Neural cell (in vitro differentiated cells): ENCODE results near the gene ENDOV. TPM values are rescaled to one million over a fixed set of nuclear protein-coding genes. Genes with fewer than 3 reads are reported as not detected.

Experiments used
- H2AFZ ChIP-seq: fragments of 200-600, 300-800 bp; sonication (generic), shearing (Covaris generic); 2 replicates; pipeline ENCODE4 v1.6.0; 2014; ENCODE audit warnings: low read depth, mild to moderate bottlenecking, antibody characterized with exemption, low read length, moderate library complexity
- H3F3A ChIP-seq: fragments of 200-600 bp; shearing (Covaris generic); 2 replicates; pipeline ENCODE4 v1.6.1; 2016; ENCODE audit warnings: mild to moderate bottlenecking, moderate library complexity, mixed read lengths, antibody characterized with exemption, low read length; ENCODE audit not compliant: insufficient read depth, poor library complexity, severe bottlenecking
- H3K27ac ChIP-seq: fragments of 200-600, 300-800 bp; sonication (generic), shearing (Covaris generic); 2 replicates; pipeline ENCODE4 v1.5.1; 2014; ENCODE audit warnings: mild to moderate bottlenecking, low read length, moderate library complexity
- H3K27me3 ChIP-seq: fragments of 300-800, 200-600 bp; sonication (generic), shearing (Covaris generic); 2 replicates; pipeline ENCODE4 v1.6.0; 2014; ENCODE audit warnings: mild to moderate bottlenecking, low read depth, low read length, moderate library complexity; ENCODE audit not compliant: insufficient read depth
- H3K36me3 ChIP-seq: fragments of 300-800, 200-600 bp; sonication (generic), shearing (Covaris generic); 2 replicates; pipeline ENCODE4 v1.5.1; 2014; ENCODE audit warnings: mild to moderate bottlenecking, antibody characterized with exemption, low read length, moderate library complexity; ENCODE audit not compliant: insufficient read depth
- H3K4me2 ChIP-seq: fragments of 300-800, 200-600 bp; sonication (generic), shearing (Covaris generic); 2 replicates; pipeline ENCODE4 v1.6.0; 2014; ENCODE audit warnings: mild to moderate bottlenecking, low read length
- H3K4me3 ChIP-seq: fragments of 300-800, 200-600 bp; sonication (generic), shearing (Covaris generic); 2 replicates; pipeline ENCODE4 v1.5.1; 2014; ENCODE audit warnings: mild to moderate bottlenecking, low read length, moderate library complexity
- H3K79me2 ChIP-seq: fragments of 200-600 bp; shearing (Covaris generic); replicated peaks from 2 replicates; pipeline ENCODE4 v1.6.0; 2014; ENCODE audit warnings: mild to moderate bottlenecking, low read length, moderate library complexity; ENCODE audit not compliant: insufficient read depth
- H3K9ac ChIP-seq: fragments of 300-800, 200-600 bp; sonication (generic), shearing (Covaris generic); 2 replicates; pipeline ENCODE4 v1.6.1; 2016; ENCODE audit warnings: mild to moderate bottlenecking, low read length, mixed read lengths
- H3K9me2 ChIP-seq: fragments of 200-600 bp; shearing (Covaris generic); 2 replicates; pipeline ENCODE4 v1.6.1; 2016; ENCODE audit warnings: mild to moderate bottlenecking, low read length, mixed read lengths; ENCODE audit not compliant: insufficient read depth
- H3K9me3 ChIP-seq: fragments of 200-600, 300-800 bp; sonication (generic), shearing (Covaris generic); 2 replicates; pipeline ENCODE4 v1.6.1; 2016; ENCODE audit warnings: mild to moderate bottlenecking, mixed run types, low read length, moderate library complexity, mixed read lengths
- H4K20me1 ChIP-seq: fragments of 200-600 bp; shearing (Covaris generic); 2 replicates; pipeline ENCODE4 v1.6.1; 2016; ENCODE audit warnings: mild to moderate bottlenecking, mixed run types; ENCODE audit not compliant: insufficient read depth
- EP300 ChIP-seq: fragments of 450-650 bp; conservative IDR thresholded peaks from 2 replicates; pipeline ENCODE4 v1.6.1; 2014; ENCODE audit warnings: antibody characterized with exemption, mild to moderate bottlenecking, moderate library complexity; ENCODE audit not compliant: poor library complexity, severe bottlenecking
- EZH2 ChIP-seq: fragments of 200-600, 300-800 bp; shearing (Covaris generic), sonication (generic); IDR thresholded peaks from 2 replicates; pipeline ENCODE4 v1.6.1; 2014; ENCODE audit warnings: antibody characterized with exemption, low read length, borderline replicate concordance, mild to moderate bottlenecking; ENCODE audit not compliant: insufficient read depth, poor library complexity, severe bottlenecking
- MXI1 ChIP-seq: fragments of 450-650 bp; conservative IDR thresholded peaks from 2 replicates; pipeline ENCODE4 v1.6.1; 2014; ENCODE audit warnings: antibody characterized with exemption, mild to moderate bottlenecking; ENCODE audit not compliant: poor library complexity, severe bottlenecking
- POLR2AphosphoS5 ChIP-seq: IDR thresholded peaks from 2 replicates; pipeline ENCODE4 v1.6.1; 2012
- RAD21 ChIP-seq: fragments of 450-650 bp; conservative IDR thresholded peaks from 2 replicates; pipeline ENCODE4 v1.6.1; 2014; ENCODE audit warnings: antibody characterized with exemption, mild to moderate bottlenecking, moderate library complexity
- SMC3 ChIP-seq: fragments of 450-650 bp; conservative IDR thresholded peaks from 2 replicates; pipeline ENCODE4 v1.6.1; 2014; ENCODE audit warnings: antibody characterized with exemption, mild to moderate bottlenecking, moderate library complexity; ENCODE audit not compliant: poor library complexity
- TAF1 ChIP-seq: IDR thresholded peaks from 2 replicates; pipeline ENCODE4 v1.6.1; 2012; ENCODE audit warnings: low read depth
- polyA plus RNA-seq: library from polyadenylated mRNA; depleted of rRNA; stranded (reverse); fragments of >200 nt; gene quantifications from 2 replicates; pipeline ENCODE4 v1.2.3, GENCODE V29; 2014
- TF ChIP-seq, protein P1 (sequence below): IDR thresholded peaks from 2 replicates; pipeline ENCODE4 v1.6.1; 2012; ENCODE audit warnings: borderline replicate concordance
- TF ChIP-seq, protein P2 (sequence below): fragments of 450-650 bp; IDR thresholded peaks from 2 replicates; pipeline ENCODE4 v1.5.1; 2014; ENCODE audit warnings: antibody characterized with exemption, mild to moderate bottlenecking, moderate library complexity; ENCODE audit not compliant: poor library complexity, severe bottlenecking

The ENDOV gene
- polyA plus RNA-seq, 1 donor from 2014 or later: 31.2 TPM

DNA sequence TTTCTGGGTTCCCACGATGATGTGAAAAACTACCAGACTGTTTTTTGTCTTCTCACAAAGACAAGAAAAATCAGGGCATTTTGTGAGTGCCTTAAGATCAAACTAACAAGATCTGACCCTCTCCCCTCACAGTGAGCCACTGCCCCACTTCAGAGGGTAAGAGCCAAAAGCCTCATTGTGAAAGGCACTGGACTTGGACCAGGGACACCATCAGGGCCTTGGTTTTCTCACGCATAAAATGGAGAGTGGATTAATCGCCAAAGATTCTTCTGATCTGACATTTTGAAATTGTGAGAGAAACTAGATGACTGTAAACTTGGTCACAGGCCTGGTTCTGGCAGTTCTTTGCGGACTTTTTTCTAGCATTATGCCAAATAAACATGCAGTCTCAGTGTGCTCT is 21.0 kb upstream of the ENDOV start:
- no peaks in the 10 kb centered on the region for H3K79me2 ChIP-seq
- no peaks in the 10 kb centered on the region for H3K36me3 ChIP-seq
- H2AFZ ChIP-seq: no peak overlapping the region
- H3K9ac ChIP-seq: no peak overlapping the region
- no peaks in the 10 kb centered on the region for H4K20me1 ChIP-seq
- TF ChIP-seq, protein P1, sequence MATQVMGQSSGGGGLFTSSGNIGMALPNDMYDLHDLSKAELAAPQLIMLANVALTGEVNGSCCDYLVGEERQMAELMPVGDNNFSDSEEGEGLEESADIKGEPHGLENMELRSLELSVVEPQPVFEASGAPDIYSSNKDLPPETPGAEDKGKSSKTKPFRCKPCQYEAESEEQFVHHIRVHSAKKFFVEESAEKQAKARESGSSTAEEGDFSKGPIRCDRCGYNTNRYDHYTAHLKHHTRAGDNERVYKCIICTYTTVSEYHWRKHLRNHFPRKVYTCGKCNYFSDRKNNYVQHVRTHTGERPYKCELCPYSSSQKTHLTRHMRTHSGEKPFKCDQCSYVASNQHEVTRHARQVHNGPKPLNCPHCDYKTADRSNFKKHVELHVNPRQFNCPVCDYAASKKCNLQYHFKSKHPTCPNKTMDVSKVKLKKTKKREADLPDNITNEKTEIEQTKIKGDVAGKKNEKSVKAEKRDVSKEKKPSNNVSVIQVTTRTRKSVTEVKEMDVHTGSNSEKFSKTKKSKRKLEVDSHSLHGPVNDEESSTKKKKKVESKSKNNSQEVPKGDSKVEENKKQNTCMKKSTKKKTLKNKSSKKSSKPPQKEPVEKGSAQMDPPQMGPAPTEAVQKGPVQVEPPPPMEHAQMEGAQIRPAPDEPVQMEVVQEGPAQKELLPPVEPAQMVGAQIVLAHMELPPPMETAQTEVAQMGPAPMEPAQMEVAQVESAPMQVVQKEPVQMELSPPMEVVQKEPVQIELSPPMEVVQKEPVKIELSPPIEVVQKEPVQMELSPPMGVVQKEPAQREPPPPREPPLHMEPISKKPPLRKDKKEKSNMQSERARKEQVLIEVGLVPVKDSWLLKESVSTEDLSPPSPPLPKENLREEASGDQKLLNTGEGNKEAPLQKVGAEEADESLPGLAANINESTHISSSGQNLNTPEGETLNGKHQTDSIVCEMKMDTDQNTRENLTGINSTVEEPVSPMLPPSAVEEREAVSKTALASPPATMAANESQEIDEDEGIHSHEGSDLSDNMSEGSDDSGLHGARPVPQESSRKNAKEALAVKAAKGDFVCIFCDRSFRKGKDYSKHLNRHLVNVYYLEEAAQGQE: no peak
- no peak for TF ChIP-seq TAF1
- no peak for TF ChIP-seq SMC3
- TF ChIP-seq MXI1: no peak
- TF ChIP-seq POLR2AphosphoS5: no peak
- no peak for TF ChIP-seq EZH2
- TF ChIP-seq, protein P2, sequence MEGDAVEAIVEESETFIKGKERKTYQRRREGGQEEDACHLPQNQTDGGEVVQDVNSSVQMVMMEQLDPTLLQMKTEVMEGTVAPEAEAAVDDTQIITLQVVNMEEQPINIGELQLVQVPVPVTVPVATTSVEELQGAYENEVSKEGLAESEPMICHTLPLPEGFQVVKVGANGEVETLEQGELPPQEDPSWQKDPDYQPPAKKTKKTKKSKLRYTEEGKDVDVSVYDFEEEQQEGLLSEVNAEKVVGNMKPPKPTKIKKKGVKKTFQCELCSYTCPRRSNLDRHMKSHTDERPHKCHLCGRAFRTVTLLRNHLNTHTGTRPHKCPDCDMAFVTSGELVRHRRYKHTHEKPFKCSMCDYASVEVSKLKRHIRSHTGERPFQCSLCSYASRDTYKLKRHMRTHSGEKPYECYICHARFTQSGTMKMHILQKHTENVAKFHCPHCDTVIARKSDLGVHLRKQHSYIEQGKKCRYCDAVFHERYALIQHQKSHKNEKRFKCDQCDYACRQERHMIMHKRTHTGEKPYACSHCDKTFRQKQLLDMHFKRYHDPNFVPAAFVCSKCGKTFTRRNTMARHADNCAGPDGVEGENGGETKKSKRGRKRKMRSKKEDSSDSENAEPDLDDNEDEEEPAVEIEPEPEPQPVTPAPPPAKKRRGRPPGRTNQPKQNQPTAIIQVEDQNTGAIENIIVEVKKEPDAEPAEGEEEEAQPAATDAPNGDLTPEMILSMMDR: no peak
- no peak overlapping the region for H3K27ac ChIP-seq
- no peak overlapping the region for H3K4me3 ChIP-seq
- H3K9me3 ChIP-seq: no peaks in the 10 kb centered on the region
- no peaks in the 10 kb centered on the region for H3F3A ChIP-seq
- H3K4me2 ChIP-seq: no peak overlapping the region
- no peaks in the 10 kb centered on the region for H3K27me3 ChIP-seq
- no peaks in the 10 kb centered on the region for H3K9me2 ChIP-seq

DNA sequence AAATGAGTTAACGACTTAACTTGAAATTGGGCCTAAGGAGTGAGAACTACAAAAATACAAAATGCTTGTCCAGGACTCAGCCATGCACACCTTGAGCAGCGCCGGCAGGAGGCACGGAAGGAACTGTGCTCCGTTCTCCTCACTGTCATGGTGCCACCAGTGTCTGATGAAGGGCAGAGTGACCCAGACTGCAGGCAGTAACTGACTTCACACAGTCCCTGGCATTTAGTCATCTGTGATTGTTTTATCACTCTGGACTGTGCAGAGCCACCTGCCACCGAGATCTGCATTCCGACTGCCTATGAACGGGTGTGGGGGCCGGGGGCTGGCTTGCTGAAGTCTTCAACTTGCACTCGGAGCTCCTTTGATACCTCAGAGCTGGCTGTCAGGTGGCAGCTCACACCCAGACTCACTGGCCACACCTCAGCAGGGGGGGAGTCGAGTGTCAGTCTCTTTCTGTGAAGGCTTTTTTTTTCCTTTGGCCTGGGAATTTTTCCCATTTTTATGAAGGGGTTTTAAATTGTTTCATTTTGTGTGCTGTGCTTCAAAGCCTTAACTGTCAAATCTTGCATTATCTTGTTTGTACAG is 20.2 kb upstream of the ENDOV start:
- Histone ChIP-seq H3K9me2 (no peaks in the 10 kb centered on the region), H3K27me3 (no peaks in the 10 kb centered on the region), H3K4me2 (no peak overlapping the region), H3K36me3 (no peaks in the 10 kb centered on the region), H3K9me3 (no peaks in the 10 kb centered on the region), H2AFZ (no peak overlapping the region), H3K27ac (no peak overlapping the region), H3K4me3 (no peak overlapping the region), H3K9ac (no peak overlapping the region), H4K20me1 (no peaks in the 10 kb centered on the region), H3F3A (no peaks in the 10 kb centered on the region), H3K79me2 (no peaks in the 10 kb centered on the region)
- TF ChIP-seq MXI1 (no peak), EP300 (no peak), POLR2AphosphoS5 (no peak), TAF1 (no peak), SMC3 (no peak), RAD21 (no peak), EZH2 (no peak)
- TF ChIP-seq, protein P1: no peak
- TF ChIP-seq, protein P2: no peak
